ENCODE data around the gene SHANK1.

Gene SHANK1

DNA sequence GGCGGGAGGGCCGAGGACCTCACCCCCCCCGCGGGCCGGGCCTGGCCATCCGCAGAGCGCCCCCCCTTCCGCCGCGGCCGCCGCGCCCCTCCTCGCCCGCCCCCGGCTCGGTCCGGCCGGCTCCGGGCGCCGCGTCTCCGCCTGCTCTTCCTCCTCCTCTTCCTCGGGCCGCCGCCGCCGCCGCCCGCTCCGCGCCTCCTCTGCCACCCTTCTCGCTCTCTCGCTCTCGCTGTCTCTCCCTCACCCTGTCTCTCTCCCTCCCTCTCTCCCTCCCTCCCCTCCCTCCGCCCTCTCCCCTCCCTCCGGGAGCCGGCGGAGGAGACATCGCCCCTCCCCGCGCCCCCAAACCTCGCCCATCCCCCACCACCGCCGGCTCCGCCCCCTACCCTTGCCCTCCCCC, at the start of gene SHANK1:
Gene SHANK1, minus strand, starts transcription at position 237 of the 400 bp plus-strand sequence. CDS start 2,883 bp downstream, outside the sequence.
- TF ChIP-seq, protein P1, sequence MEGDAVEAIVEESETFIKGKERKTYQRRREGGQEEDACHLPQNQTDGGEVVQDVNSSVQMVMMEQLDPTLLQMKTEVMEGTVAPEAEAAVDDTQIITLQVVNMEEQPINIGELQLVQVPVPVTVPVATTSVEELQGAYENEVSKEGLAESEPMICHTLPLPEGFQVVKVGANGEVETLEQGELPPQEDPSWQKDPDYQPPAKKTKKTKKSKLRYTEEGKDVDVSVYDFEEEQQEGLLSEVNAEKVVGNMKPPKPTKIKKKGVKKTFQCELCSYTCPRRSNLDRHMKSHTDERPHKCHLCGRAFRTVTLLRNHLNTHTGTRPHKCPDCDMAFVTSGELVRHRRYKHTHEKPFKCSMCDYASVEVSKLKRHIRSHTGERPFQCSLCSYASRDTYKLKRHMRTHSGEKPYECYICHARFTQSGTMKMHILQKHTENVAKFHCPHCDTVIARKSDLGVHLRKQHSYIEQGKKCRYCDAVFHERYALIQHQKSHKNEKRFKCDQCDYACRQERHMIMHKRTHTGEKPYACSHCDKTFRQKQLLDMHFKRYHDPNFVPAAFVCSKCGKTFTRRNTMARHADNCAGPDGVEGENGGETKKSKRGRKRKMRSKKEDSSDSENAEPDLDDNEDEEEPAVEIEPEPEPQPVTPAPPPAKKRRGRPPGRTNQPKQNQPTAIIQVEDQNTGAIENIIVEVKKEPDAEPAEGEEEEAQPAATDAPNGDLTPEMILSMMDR (IDR thresholded peaks at IDR 0.05), result no peak

DNA sequence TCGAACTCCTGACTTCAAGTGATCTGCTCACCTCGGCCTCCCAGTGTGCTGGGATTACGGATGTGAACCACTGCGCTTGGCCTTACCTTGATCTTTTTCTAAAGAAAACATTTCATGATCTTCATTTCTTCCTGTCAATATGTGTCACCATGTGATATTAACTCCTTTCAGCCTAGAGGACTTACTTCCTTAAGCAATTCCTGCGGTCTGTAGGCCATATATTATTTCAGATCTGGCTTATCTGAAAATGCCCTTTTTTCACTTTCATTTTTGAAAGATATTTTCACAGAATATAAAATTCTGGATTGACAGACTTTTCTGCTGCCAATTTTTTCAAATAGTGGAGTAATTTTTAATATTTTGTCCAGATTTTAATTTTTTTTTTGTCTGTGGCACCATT, 48.7 kb upstream of the SHANK1 start:
- TF ChIP-seq, protein P1 (IDR thresholded peaks at IDR 0.05), result no peak

DNA sequence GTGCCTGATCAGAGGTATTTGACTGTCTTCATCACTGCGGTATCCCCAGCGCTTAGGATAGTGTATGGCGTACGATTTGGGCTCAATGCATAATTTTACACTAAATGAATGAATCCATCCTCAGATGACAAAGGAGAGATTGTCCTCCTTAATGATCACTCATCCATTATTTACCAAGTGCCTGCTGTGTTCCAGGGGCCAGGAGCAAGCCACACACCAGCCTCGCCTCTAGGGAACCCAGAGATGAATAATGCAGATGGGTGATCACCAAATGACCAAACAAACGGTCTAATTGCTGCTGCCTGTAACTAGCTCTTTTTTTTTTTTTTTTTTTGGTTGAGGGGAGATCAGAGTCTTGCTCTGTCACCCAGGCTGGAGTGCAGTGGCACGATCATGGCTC, 44.8 kb upstream of the SHANK1 start:
- TF ChIP-seq, protein P1 (IDR thresholded peaks at IDR 0.05), result no peak

DNA sequence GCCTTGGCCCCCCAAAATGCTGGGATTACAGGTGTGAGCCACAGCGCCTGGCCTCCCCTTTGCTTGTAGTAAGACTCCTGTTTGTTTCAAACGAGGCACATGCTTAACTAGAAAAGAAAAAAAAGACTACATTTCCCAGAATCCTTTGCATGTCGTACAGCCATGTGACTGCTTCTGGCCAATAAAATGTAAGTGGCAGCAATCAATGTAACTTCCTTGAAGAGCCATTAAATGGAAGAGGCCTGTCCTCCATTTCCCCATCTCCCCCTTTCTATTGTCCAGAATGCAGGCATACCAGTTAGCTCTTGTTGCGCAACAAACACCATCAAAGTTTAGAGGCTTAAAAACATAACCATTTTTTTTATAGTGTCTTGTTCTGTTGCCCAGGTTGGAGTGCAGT, 40.3 kb upstream of the SHANK1 start:
- TF ChIP-seq, protein P1 (IDR thresholded peaks at IDR 0.05), result no peak

DNA sequence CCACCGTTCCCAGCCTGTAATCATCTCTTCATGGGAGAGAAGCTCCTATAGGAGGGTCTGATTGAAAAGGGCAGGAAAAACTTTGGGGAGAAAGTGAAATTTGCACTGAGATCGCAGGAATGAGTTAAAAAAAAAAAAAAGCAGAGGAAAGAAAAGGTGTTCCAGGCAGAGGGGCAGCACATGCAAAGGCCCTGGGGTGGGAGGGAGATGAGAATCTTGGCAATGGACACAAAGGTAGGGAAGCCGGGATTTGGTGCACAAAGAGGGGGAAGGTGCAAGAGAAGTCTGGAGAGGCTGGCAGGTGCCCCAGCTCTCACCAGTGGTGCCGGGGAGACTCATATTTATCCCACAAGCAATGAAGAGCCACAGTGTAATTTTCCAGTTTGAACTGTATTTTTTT, 34.3 kb upstream of the SHANK1 start:
- TF ChIP-seq, protein P1 (IDR thresholded peaks at IDR 0.05), result no peak

DNA sequence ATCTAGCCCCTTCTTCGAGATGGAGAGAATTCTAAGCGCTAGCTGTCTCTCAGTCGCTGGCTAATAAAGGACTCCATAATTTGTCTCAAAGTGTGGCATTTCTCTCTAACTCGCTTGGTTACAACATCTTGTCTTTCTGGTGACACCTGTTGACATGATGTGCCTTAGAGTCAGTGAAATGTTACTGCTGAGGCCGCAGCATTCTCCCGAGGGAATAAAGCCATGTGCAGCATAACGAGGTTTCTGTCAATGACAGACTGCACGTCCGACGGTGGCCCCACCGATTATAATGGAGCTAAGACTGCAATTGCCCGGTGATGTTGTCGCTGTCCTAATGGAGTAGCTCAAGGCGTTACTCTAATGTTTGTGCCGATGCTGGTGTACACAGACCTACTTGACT, 30.4 kb upstream of the SHANK1 start:
- TF ChIP-seq, protein P1 (IDR thresholded peaks at IDR 0.05), result no peak

DNA sequence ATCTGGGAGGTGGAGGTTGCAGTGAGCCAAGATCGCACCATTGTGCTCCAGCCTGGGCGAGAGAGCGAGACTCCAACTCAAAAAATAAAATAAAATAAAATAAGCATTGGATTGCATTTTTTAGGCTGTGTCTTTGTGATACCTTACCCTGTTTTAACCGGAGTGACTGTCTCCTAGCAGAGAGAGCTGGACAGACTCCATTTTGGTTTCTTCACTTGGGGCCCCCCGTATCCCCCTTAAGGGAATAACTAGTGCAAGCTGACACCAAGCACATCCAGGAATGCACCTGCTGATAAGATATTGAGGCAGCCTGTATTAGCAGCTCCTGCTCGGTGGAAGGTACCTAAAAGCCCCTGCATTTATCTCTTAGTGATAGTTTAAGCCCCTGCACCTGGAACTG, 29.9 kb upstream of the SHANK1 start:
- TF ChIP-seq, protein P1 (IDR thresholded peaks at IDR 0.05), result no peak

DNA sequence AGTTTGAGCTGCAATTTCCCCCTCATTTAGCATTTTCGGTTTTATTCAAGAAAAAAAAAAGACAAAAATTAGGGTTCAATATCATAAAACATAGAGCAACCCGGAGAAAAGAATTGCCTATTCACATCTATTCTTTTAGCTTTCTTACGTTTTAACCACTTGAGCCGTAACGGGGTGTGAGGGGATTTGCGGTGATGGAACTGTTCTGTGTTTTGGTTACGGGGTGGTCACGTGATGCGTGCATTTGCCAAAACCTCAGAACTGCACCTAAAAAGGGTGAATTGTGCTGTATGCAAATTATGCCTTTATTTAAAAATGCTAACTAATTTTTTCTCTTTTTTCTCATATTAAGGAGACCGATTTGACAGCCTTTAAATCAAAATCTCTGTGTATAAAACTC, 25.6 kb upstream of the SHANK1 start:
- TF ChIP-seq, protein P1 (IDR thresholded peaks at IDR 0.05), result no peak

Data from LNCAP (cell line).